ENCODE results near the gene NDUFAF2. TPM values are rescaled to one million over a fixed set of nuclear protein-coding genes. Genes with fewer than 3 reads are reported as not detected.

Gene NDUFAF2
- total RNA-seq, 6 experiments from 2014 or later, result 40.4 to 57.3 (median 51.5) TPM

DNA sequence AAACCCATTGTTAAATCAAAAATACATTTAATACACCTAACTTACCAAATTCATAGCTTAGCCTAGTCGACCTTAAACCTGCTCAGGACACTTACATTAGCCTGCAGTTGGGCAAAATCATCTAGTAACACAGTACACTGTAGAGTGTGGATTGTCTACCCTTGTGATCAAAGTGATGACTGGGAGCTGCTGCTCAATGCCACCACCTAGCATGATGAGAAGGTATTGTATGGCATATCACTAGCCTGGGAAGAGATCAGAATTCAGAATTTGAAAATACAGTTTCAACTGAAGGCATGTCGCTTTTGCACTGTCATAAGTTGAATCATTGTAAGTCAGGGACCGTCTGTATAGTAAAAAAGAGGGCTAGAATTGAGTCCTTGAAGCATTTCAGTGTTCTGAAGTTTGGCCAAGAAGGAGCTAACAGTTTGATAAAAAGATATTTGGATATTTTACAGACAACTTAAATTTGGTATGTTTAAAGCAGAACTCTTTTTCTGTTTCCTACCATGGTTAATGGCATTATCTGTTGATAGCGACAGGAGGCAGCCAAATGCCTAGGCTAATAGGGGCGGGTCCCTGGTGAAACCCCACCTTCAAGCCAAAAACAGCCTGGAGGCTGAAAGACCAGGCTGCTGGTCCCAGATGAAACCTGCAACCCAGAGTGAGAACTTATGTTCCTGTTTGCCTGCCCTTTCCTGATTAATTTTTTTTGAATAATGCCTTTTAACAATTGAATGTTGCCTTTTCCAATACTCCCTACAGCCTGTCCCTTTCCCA lies 194.3 kb downstream of the NDUFAF2 start:
- Mint-ChIP-seq H3K4me3 (no peak overlapping the region), H3K27me3 (ENCODE audit: insufficient read depth) (no peaks in the 10 kb centered on the region), H3K4me1 (ENCODE audit: low read depth) (no peaks in the 10 kb centered on the region), H3K27ac (no peak overlapping the region; the same call in 1 of the 2 replicates), H3K9me3 (no peaks in the 10 kb centered on the region), H3K36me3 (ENCODE audit: low read depth) (no peaks in the 10 kb centered on the region)
- TF ChIP-seq, protein P1, sequence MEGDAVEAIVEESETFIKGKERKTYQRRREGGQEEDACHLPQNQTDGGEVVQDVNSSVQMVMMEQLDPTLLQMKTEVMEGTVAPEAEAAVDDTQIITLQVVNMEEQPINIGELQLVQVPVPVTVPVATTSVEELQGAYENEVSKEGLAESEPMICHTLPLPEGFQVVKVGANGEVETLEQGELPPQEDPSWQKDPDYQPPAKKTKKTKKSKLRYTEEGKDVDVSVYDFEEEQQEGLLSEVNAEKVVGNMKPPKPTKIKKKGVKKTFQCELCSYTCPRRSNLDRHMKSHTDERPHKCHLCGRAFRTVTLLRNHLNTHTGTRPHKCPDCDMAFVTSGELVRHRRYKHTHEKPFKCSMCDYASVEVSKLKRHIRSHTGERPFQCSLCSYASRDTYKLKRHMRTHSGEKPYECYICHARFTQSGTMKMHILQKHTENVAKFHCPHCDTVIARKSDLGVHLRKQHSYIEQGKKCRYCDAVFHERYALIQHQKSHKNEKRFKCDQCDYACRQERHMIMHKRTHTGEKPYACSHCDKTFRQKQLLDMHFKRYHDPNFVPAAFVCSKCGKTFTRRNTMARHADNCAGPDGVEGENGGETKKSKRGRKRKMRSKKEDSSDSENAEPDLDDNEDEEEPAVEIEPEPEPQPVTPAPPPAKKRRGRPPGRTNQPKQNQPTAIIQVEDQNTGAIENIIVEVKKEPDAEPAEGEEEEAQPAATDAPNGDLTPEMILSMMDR (IDR thresholded peaks at IDR 0.05), result peak; percentile 64
- no peak for DNase-seq

DNA sequence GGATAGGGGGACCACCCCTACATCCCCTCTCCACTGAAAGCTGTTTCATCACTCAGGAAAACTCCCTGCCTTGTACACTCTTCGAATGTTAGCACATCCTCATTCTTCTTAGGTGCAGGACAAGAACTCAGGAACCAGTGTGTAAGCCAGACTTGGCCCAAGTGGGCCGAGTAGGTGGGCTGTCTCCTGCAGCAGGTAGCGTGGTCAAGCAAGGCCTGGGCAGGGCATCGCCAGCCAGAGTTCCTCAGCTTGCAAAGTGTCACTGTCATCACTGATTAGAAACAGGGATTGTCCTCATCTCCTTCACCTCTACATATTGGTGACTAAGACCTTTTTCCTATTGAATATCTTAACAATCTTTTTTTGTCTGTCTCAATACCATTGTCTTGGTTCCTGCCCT lies 194.9 kb downstream of the NDUFAF2 start:
- H3K27me3 Mint-ChIP-seq (ENCODE audit: insufficient read depth), result no peaks in the 10 kb centered on the region
- H3K4me3 Mint-ChIP-seq, result no peak overlapping the region

DNA sequence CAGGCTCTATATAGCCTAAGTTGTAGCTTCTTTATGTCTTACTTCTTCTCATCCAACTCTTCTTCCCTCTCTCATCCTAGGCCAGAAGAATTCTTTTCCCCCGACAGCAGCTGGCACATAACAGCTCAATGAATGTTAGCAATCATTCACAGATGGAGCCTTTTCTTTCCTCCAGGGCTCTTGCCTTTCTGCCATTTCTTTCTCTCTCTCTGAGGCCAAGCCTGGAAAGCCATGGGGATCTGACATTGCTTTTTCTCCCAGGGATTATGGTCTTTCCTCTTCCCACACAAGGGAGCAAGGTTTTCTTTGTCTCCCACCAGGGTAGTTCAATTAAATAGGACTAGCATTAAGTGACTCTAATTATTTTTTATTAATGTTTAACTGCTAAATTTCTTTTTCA lies 196.8 kb downstream of the NDUFAF2 start:
- H3K4me1 Mint-ChIP-seq (ENCODE audit: low read depth), result no peaks in the 10 kb centered on the region
- H3K27ac Mint-ChIP-seq, result no peak overlapping the region
- no peak for DNase-seq
- H3K36me3 Mint-ChIP-seq (ENCODE audit: low read depth), result no peaks in the 10 kb centered on the region
- TF ChIP-seq, protein P1 (IDR thresholded peaks at IDR 0.05), result no peak
- no peak overlapping the region for H3K4me3 Mint-ChIP-seq
- no peaks in the 10 kb centered on the region for H3K27me3 Mint-ChIP-seq (ENCODE audit: insufficient read depth)
- no peaks in the 10 kb centered on the region for H3K9me3 Mint-ChIP-seq

More for the DNA sequence above, 194.9 kb downstream of the NDUFAF2 start:
- Mint-ChIP-seq H3K4me1 (ENCODE audit: low read depth) (no peaks in the 10 kb centered on the region), H3K27ac (no peak overlapping the region; the same call in 1 of the 2 replicates), H3K9me3 (no peaks in the 10 kb centered on the region), H3K36me3 (ENCODE audit: low read depth) (no peaks in the 10 kb centered on the region)
- TF ChIP-seq, protein P1 (IDR thresholded peaks at IDR 0.05), result no peak
- no peak for DNase-seq

DNA sequence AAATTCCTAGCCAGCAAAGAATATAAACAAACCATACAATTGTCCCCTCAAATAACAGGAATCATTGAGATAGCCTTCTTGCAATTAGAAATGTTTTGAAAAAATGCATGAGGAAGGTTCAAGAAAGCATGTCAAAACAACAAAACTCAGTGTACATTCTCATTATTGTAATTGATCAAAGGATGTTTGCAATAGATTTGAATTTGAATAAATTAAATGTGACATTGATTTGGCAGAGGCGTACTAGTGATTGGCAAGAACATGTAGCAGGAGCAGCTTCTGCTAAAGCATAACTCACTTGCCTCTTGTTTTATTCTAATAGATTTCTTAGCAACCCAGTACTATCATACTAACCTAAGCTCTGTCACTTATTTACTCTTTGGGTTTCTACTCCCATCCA lies 197.4 kb downstream of the NDUFAF2 start:
- no peaks in the 10 kb centered on the region for H3K4me1 Mint-ChIP-seq (ENCODE audit: low read depth)
- H3K9me3 Mint-ChIP-seq, result no peaks in the 10 kb centered on the region
- H3K27me3 Mint-ChIP-seq (ENCODE audit: insufficient read depth), result no peaks in the 10 kb centered on the region
- DNase-seq, result no peak
- no peak overlapping the region for H3K4me3 Mint-ChIP-seq
- no peaks in the 10 kb centered on the region for H3K36me3 Mint-ChIP-seq (ENCODE audit: low read depth)
- TF ChIP-seq, protein P1 (IDR thresholded peaks at IDR 0.05), result no peak
- no peak overlapping the region for H3K27ac Mint-ChIP-seq

DNA sequence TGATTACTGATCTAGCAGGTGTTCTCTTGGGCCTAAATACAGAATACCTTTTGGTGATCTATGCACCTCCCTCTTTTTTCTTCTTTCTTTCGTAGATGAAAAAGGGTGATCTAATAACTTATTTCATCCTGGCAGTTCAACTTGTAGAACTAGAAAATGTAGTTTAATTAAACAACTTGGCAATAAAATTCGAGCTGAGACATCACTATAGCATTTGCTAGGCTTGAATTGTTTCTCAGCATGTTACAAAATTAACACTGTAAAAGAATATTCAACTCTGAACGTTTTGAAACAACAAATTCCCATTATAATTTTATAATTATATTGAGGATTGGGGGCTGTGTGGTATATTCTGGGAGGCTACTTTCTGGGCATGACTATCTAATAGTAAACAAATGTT lies 197.8 kb downstream of the NDUFAF2 start:
- Mint-ChIP-seq H3K4me3 (no peak overlapping the region), H3K27me3 (ENCODE audit: insufficient read depth) (no peaks in the 10 kb centered on the region), H3K36me3 (ENCODE audit: low read depth) (no peaks in the 10 kb centered on the region), H3K4me1 (ENCODE audit: low read depth) (no peaks in the 10 kb centered on the region), H3K27ac (no peak overlapping the region), H3K9me3 (no peaks in the 10 kb centered on the region)
- no peak for DNase-seq
- TF ChIP-seq, protein P1 (IDR thresholded peaks at IDR 0.05), result no peak
